Muscle layer of duodenum (tissue), 2 donors: ENCODE measurements around the gene CDC42BPG.
A peak's percentile ranks its signal among the peaks of the same experiment; 100 is the strongest.

Experiments used
- H3K27ac ChIP-seq: one replicate; pipeline ENCODE4 v1.7.0; 2013; ENCODE audit warnings: mild to moderate bottlenecking, low read length
- H3K27me3 ChIP-seq: one replicate; pipeline ENCODE4 v1.7.0; 2013; ENCODE audit warnings: low read depth, mild to moderate bottlenecking, control low read depth, low read length
- H3K36me3 ChIP-seq, 2 donors: one replicate each; pipeline ENCODE4 v1.7.0; 2013; ENCODE audit warnings: low read length in 2 of 2, control low read depth in 1 of 2, mild to moderate bottlenecking in 1 of 2; ENCODE audit not compliant: insufficient read depth in 2 of 2, control insufficient read depth in 1 of 2
- H3K4me1 ChIP-seq, 2 donors: one replicate each; pipeline ENCODE4 v1.7.0; 2013; ENCODE audit warnings: low read length in 2 of 2, mild to moderate bottlenecking in 2 of 2, control low read depth in 1 of 2, moderate library complexity in 1 of 2; ENCODE audit not compliant: insufficient read depth in 2 of 2, control insufficient read depth in 1 of 2
- H3K4me3 ChIP-seq, 2 donors: one replicate each; pipeline ENCODE4 v1.7.0; 2013; ENCODE audit warnings: low read length in 2 of 2, low read depth in 1 of 2, mild to moderate bottlenecking in 1 of 2
- H3K9me3 ChIP-seq, 2 donors: one replicate each; pipeline ENCODE4 v1.7.0; 2013; ENCODE audit warnings: low read length in 2 of 2, control low read depth in 1 of 2, mild to moderate bottlenecking in 1 of 2; ENCODE audit not compliant: control insufficient read depth in 1 of 2
- donor health status: healthy.

Gene CDC42BPG

GRCh38 chr11:64844330-64845128 is at the start of gene CDC42BPG:
Gene CDC42BPG, minus strand, starts transcription at chr11:64844653. Its CDS starts 84 bp downstream, at chr11:64844569.
- Histone ChIP-seq H3K36me3 (no peaks in the 10 kb centered on the region), H3K9me3 (no peaks in the 10 kb centered on the region), H3K27ac (peak within 1 kb of the TSS; percentile 45), H3K4me1 (peaks cover 10 to 19% of the 10 kb centered on the region in 2 donors), H3K27me3 (no peaks in the 10 kb centered on the region), H3K4me3 (peak within 1 kb of the TSS; percentile 48 to 54)

- no peaks in the 10 kb centered on the region for H3K27me3 ChIP-seq
- H3K4me3 ChIP-seq, result peak overlapping the region in 1 of 2 donors; percentile 59
- peak overlapping the region; percentile 83 for H3K27ac ChIP-seq
- no peaks in the 10 kb centered on the region for H3K9me3 ChIP-seq
- peaks cover 0 to under 1% of the 10 kb centered on the region in 2 donors for H3K4me1 ChIP-seq
- H3K36me3 ChIP-seq, result peaks cover 4 to 39% of the 10 kb centered on the region in 2 donors
These were observed 49.0 kb upstream of the CDC42BPG start for GRCh38 chr11:64893194-64894069.

GRCh38 chr11:64892838-64893193 is 48.4 kb upstream of the CDC42BPG start:
- Histone ChIP-seq H3K4me3 (peak overlapping the region in 1 of 2 donors; percentile 59), H3K27me3 (no peaks in the 10 kb centered on the region), H3K36me3 (peaks cover 0 to 33% of the 10 kb centered on the region in 2 donors), H3K9me3 (no peaks in the 10 kb centered on the region), H3K4me1 (peaks cover 0 to 7% of the 10 kb centered on the region in 2 donors), H3K27ac (peak overlapping the region; percentile 83)

- Histone ChIP-seq H3K4me1 (peaks cover 0 to 11% of the 10 kb centered on the region in 2 donors), H3K27me3 (no peaks in the 10 kb centered on the region), H3K4me3 (peak overlapping the region in 1 of 2 donors; percentile 59), H3K9me3 (no peaks in the 10 kb centered on the region), H3K27ac (peak overlapping the region; percentile 83), H3K36me3 (peaks cover 0 to 29% of the 10 kb centered on the region in 2 donors)
These were observed 48.0 kb upstream of the CDC42BPG start for GRCh38 chr11:64892411-64892831.

GRCh38 chr11:64891880-64892279 is 47.4 kb upstream of the CDC42BPG start:
- Histone ChIP-seq H3K4me3 (peak overlapping the region in 1 of 2 donors; percentile 59), H3K9me3 (no peaks in the 10 kb centered on the region), H3K36me3 (peaks cover 0 to 24% of the 10 kb centered on the region in 2 donors), H3K27ac (peak overlapping the region; percentile 83), H3K27me3 (no peaks in the 10 kb centered on the region), H3K4me1 (peaks cover 0 to 11% of the 10 kb centered on the region in 2 donors)

GRCh38 chr11:64891215-64891848 is 46.9 kb upstream of the CDC42BPG start:
- Histone ChIP-seq H3K36me3 (peaks cover 0 to 18% of the 10 kb centered on the region in 2 donors), H3K9me3 (no peaks in the 10 kb centered on the region), H3K4me3 (peak overlapping the region in 1 of 2 donors; percentile 59), H3K27me3 (no peaks in the 10 kb centered on the region), H3K27ac (peak overlapping the region; percentile 83), H3K4me1 (peaks cover 0 to 11% of the 10 kb centered on the region in 2 donors)

GRCh38 chr11:64890522-64890939 is 46.1 kb upstream of the CDC42BPG start:
- peak overlapping the region; percentile 80 for H3K27ac ChIP-seq
- H3K4me3 ChIP-seq, result peak overlapping the region in 1 of 2 donors; percentile 53

GRCh38 chr11:64888729-64889511 is 44.5 kb upstream of the CDC42BPG start:
- Histone ChIP-seq H3K27ac (peak overlapping the region; percentile 53), H3K9me3 (no peaks in the 10 kb centered on the region), H3K36me3 (no peaks in the 10 kb centered on the region), H3K4me1 (peaks cover 0 to 11% of the 10 kb centered on the region in 2 donors), H3K27me3 (no peaks in the 10 kb centered on the region), H3K4me3 (no peak overlapping the region)

More at GRCh38 chr11:64890522-64890939, 46.1 kb upstream of the CDC42BPG start:
- Histone ChIP-seq H3K27me3 (no peaks in the 10 kb centered on the region), H3K36me3 (peaks cover 0 to 10% of the 10 kb centered on the region in 2 donors), H3K9me3 (no peaks in the 10 kb centered on the region), H3K4me1 (peaks cover 0 to 11% of the 10 kb centered on the region in 2 donors)

- peaks cover 0 to 11% of the 10 kb centered on the region in 2 donors for H3K4me1 ChIP-seq
- no peaks in the 10 kb centered on the region for H3K9me3 ChIP-seq
- peak overlapping the region; percentile 21 to 54 for H3K4me3 ChIP-seq
- no peaks in the 10 kb centered on the region for H3K36me3 ChIP-seq
- peak overlapping the region; percentile 30 for H3K27ac ChIP-seq
- H3K27me3 ChIP-seq, result no peaks in the 10 kb centered on the region
These were observed 43.9 kb upstream of the CDC42BPG start for GRCh38 chr11:64888406-64888728.

- Histone ChIP-seq H3K4me1 (peaks cover 0 to 11% of the 10 kb centered on the region in 2 donors), H3K36me3 (no peaks in the 10 kb centered on the region), H3K9me3 (no peaks in the 10 kb centered on the region), H3K4me3 (peak overlapping the region; percentile 21 to 54), H3K27ac (peak overlapping the region; percentile 32), H3K27me3 (no peaks in the 10 kb centered on the region)
These were observed 43.4 kb upstream of the CDC42BPG start for GRCh38 chr11:64887757-64888405.
